Liver (tissue), 3 donors: ENCODE data around the gene ASB15.

Source experiments
- CTCF ChIP-seq: fragments of 150-350 bp; IDR thresholded peaks from 2 replicates; pipeline ENCODE4 v1.5.1; 2017; ENCODE audit warnings: improper control_type of control experiment, low read depth, low read length; ENCODE audit not compliant: missing input control
- EGR1 ChIP-seq, 2 donors: IDR thresholded peaks; 2 replicates each; pipeline ENCODE4 v1.6.1; 2016 to 2018; ENCODE audit warnings: antibody characterized with exemption in 2 of 2, low read depth in 2 of 2
- GABPA ChIP-seq, 2 donors: IDR thresholded peaks in 1 of 2; conservative IDR thresholded peaks in 1 of 2; 2 replicates each; pipeline ENCODE4 v1.6.1; 2016; ENCODE audit warnings: antibody characterized with exemption in 2 of 2, mild to moderate bottlenecking in 1 of 2, moderate library complexity in 1 of 2
- JUND ChIP-seq, 2 donors: IDR thresholded peaks; 2 replicates each; pipeline ENCODE4 v1.6.1; 2016; ENCODE audit warnings: antibody characterized with exemption in 2 of 2
- MAX ChIP-seq: IDR thresholded peaks from 2 replicates; pipeline ENCODE4 v1.6.1; 2016; ENCODE audit warnings: antibody characterized with exemption
- RAD21 ChIP-seq, 2 donors: IDR thresholded peaks; 2 replicates each; pipeline ENCODE4 v1.6.1; 2016; ENCODE audit warnings: antibody characterized with exemption in 2 of 2, mild to moderate bottlenecking in 2 of 2
- SP1 ChIP-seq: IDR thresholded peaks from 2 replicates; pipeline ENCODE4 v1.6.1; 2018; ENCODE audit warnings: antibody characterized with exemption, mild to moderate bottlenecking
- TAF1 ChIP-seq: conservative IDR thresholded peaks from 2 replicates; pipeline ENCODE4 v1.6.1; 2016; ENCODE audit warnings: antibody characterized with exemption, mild to moderate bottlenecking
- YY1 ChIP-seq: IDR thresholded peaks from 2 replicates; pipeline ENCODE4 v1.6.1; 2016; ENCODE audit warnings: antibody characterized with exemption, mild to moderate bottlenecking
- TF ChIP-seq, protein P1 (sequence below): IDR thresholded peaks from 2 replicates; pipeline ENCODE4 v1.6.1; 2016; ENCODE audit warnings: antibody characterized with exemption
- donor health status: healthy.
- donor health status: healthy.

DNA sequence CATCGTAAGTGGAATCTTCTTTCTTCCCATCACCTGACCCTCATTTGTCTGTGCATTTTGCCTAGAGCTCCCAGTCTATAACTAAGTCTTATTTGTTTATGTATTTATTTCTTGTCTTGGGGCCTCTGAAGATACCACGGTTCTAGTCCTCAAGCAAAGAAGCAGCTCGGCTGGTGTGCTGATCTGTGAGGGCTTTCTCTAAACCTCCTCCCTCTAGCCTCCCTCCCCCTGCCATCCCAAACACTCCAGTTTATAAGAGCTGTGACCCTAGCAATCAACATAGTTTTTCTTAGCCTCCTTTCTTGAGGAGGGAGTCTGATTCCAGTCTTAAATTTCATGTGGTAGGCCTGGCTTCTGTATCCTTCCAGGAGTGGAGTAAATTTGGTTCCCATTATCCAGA lies 28.3 kb upstream of the ASB15 start:
- no peak for TF ChIP-seq CTCF
- TF ChIP-seq GABPA (IDR thresholded peaks at IDR 0.05 in 1 of 2, conservative IDR thresholded peaks at IDR 0.05 in 1 of 2): no peak
- TF ChIP-seq EGR1 (IDR thresholded peaks at IDR 0.05; ENCODE audit: low read depth in 2 of 2): no peak
- no peak for TF ChIP-seq TAF1
- TF ChIP-seq RAD21 (IDR thresholded peaks at IDR 0.05): no peak
- TF ChIP-seq MAX: no peak
- no peak for TF ChIP-seq YY1
- TF ChIP-seq, protein P1, sequence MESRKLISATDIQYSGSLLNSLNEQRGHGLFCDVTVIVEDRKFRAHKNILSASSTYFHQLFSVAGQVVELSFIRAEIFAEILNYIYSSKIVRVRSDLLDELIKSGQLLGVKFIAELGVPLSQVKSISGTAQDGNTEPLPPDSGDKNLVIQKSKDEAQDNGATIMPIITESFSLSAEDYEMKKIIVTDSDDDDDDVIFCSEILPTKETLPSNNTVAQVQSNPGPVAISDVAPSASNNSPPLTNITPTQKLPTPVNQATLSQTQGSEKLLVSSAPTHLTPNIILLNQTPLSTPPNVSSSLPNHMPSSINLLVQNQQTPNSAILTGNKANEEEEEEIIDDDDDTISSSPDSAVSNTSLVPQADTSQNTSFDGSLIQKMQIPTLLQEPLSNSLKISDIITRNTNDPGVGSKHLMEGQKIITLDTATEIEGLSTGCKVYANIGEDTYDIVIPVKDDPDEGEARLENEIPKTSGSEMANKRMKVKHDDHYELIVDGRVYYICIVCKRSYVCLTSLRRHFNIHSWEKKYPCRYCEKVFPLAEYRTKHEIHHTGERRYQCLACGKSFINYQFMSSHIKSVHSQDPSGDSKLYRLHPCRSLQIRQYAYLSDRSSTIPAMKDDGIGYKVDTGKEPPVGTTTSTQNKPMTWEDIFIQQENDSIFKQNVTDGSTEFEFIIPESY: no peak
- no peak for TF ChIP-seq JUND (IDR thresholded peaks at IDR 0.05)
- TF ChIP-seq SP1: no peak
